ENCODE results near the gene PIH1D1. TPM values are rescaled to one million over a fixed set of nuclear protein-coding genes. Genes with fewer than 3 reads are reported as not detected.
A peak's percentile ranks its signal among the peaks of the same experiment; 100 is the strongest.

Gene PIH1D1
- total RNA-seq, 1 donor from 2014 or later: 56.4 TPM

DNA sequence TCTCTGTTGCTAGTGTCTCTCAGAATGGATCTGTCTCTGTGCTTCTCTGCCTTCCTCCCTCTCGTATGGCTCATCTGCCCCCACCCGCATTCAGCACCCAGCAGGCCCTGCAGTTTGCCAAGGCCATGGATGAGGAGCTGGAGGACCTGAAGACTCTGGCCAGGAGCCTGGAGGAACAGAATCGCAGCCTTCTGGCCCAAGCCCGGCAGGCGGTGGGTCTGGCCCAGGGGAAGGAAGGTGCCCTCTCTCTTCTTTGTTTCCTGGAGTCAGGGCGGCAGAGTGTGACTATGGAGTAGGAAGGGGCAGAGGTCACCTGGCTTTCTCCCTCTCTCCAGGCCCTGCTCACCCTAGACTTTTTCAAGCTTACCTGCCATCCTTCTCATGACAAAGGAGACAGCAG lies 52.7 kb downstream of the PIH1D1 start:
- H3K27me3 ChIP-seq (ENCODE audit: control insufficient read depth in 3 of 3, insufficient read depth in 3 of 3, low read length in 3 of 3): peaks cover 10 to 22% (median 20%) of the 10 kb centered on the region in 3 donors
- no peak overlapping the region for H3K9ac ChIP-seq (ENCODE audit: low read depth in 1 of 3, low read length in 3 of 3)
- no peaks in the 10 kb centered on the region for H3K4me1 ChIP-seq (ENCODE audit: control insufficient read depth in 3 of 3, insufficient read depth in 3 of 3, low read length in 3 of 3)
- no peaks in the 10 kb centered on the region for H3K36me3 ChIP-seq (ENCODE audit: control insufficient read depth in 3 of 3, insufficient read depth in 3 of 3, low read length in 3 of 3)
- H3K9me3 ChIP-seq (ENCODE audit: control insufficient read depth in 3 of 3, low read length in 3 of 3): no peaks in the 10 kb centered on the region
- H3K4me3 ChIP-seq (ENCODE audit: low read length in 3 of 3): no peak overlapping the region
- no peak overlapping the region for H3K27ac ChIP-seq (ENCODE audit: low read depth, low read length)

DNA sequence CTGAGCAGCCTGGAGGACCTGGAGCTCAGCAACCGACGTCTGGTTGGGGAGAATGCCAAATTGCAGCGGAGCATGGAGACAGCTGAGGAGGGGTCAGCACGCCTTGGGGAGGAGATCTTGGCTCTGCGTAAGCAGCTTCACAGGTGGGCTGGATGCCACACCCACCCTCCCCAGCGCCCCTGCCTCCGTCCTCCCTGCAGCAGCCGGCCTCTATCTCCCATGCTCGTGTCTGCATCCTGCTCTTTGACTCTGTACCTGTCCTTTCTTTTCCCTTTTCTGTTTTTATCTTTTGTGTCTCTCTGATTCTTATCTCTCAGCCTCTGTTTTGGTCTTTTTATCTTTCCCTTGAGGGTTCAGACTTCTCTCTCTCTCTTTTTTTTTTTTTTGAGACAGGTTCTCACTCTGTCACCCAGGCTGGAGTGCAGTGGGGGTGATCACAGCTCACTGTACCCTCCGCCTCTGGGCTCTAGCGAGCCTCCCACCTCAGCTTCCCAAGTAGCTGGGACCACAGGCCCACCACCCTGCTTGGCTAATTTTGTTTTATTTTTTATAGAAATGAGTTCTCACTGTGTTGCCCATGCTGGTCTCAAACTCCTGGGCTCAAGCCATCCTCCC lies 53.5 kb downstream of the PIH1D1 start:
- H3K9me3 ChIP-seq (ENCODE audit: control insufficient read depth in 3 of 3, low read length in 3 of 3): no peaks in the 10 kb centered on the region
- peaks cover 10 to 26% (median 24%) of the 10 kb centered on the region in 3 donors for H3K27me3 ChIP-seq (ENCODE audit: control insufficient read depth in 3 of 3, insufficient read depth in 3 of 3, low read length in 3 of 3)
- no peak overlapping the region for H3K9ac ChIP-seq (ENCODE audit: low read depth in 1 of 3, low read length in 3 of 3)
- H3K27ac ChIP-seq (ENCODE audit: low read depth, low read length): no peak overlapping the region
- no peaks in the 10 kb centered on the region for H3K4me1 ChIP-seq (ENCODE audit: control insufficient read depth in 3 of 3, insufficient read depth in 3 of 3, low read length in 3 of 3)
- no peaks in the 10 kb centered on the region for H3K36me3 ChIP-seq (ENCODE audit: control insufficient read depth in 3 of 3, insufficient read depth in 3 of 3, low read length in 3 of 3)
- H3K4me3 ChIP-seq (ENCODE audit: low read length in 3 of 3): no peak overlapping the region

DNA sequence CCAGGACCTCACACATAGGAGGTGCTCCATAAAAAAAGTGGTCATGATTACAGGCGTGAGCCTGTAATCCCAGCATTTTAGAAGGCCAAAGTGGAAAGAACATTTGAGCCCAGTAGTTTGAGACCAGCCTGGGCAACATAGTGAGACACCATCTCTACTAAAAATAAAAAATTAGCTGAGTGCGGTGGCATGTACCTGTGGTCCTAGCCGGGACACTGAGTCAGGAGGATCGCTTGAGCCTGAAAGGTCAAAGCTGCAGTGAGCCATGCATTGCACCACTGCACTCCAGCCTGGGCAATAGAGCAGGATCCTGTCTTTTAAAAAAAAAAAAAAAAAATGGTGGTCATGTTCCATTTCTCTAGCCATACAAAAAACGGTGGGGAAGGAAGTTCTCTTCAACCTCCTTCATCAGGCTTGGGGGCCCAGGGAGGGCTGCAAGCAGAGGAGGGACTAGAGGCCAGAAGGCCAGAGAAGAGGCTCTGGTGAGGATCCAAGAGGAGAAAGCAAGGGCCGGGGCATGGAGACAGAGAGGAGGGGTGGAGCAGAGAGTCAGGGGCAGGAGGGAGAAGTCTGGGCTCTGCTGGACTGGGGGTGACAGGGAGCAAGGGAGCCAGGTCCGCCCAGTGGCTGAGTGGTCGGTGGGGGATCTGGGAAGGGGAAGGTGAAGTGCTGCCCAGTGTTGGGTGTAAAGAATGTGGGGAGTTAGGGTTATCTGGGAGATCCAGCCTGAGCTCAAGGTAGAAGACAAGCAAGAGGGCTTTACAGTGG lies 54.7 kb downstream of the PIH1D1 start:
- no peaks in the 10 kb centered on the region for H3K4me1 ChIP-seq (ENCODE audit: control insufficient read depth in 3 of 3, insufficient read depth in 3 of 3, low read length in 3 of 3)
- no peak overlapping the region for H3K9ac ChIP-seq (ENCODE audit: low read depth in 1 of 3, low read length in 3 of 3)
- H3K4me3 ChIP-seq (ENCODE audit: low read length in 3 of 3): no peak overlapping the region
- H3K27me3 ChIP-seq (ENCODE audit: control insufficient read depth in 3 of 3, insufficient read depth in 3 of 3, low read length in 3 of 3): peaks cover 10 to 29% (median 28%) of the 10 kb centered on the region in 3 donors
- no peak overlapping the region for H3K27ac ChIP-seq (ENCODE audit: low read depth, low read length)
- no peaks in the 10 kb centered on the region for H3K9me3 ChIP-seq (ENCODE audit: control insufficient read depth in 3 of 3, low read length in 3 of 3)
- H3K36me3 ChIP-seq (ENCODE audit: control insufficient read depth in 3 of 3, insufficient read depth in 3 of 3, low read length in 3 of 3): no peaks in the 10 kb centered on the region

Small RNAs within 50 kb of the gene (small RNA-seq; reads per million reads assigned to genes)
- gene MIR150 (16.7 reads per million, percentile 93 among the genes with 10 or more reads in this experiment), gene SNORD32A (not detected), gene SNORD33 (not detected), gene SNORD34 (not detected), gene SNORD35A (not detected), gene SNORD35B (not detected)

Other genes with a start within 250 kb of the PIH1D1 start
- gene SLC6A16, start 126.6 kb downstream of the PIH1D1 start, total RNA-seq: not detected
- 7.8 TPM for gene CD37, start 116.4 kb downstream of the PIH1D1 start, total RNA-seq
- gene TEAD2, start 89.4 kb downstream of the PIH1D1 start, total RNA-seq: 31.3 TPM
- 0.52 TPM for gene DKKL1, start 87.9 kb downstream of the PIH1D1 start, total RNA-seq
- gene KASH5, start 63.6 kb downstream of the PIH1D1 start, total RNA-seq: not detected
- gene PTH2, start 28.4 kb downstream of the PIH1D1 start, total RNA-seq: not detected
- not detected for gene GFY, start 26.4 kb downstream of the PIH1D1 start, total RNA-seq
- gene SLC17A7, start 10.3 kb downstream of the PIH1D1 start, total RNA-seq: 1.0 TPM
- 20.9 TPM for gene ALDH16A1, start 1.4 kb upstream of the PIH1D1 start, total RNA-seq
- gene FLT3LG, start 22.4 kb upstream of the PIH1D1 start, total RNA-seq: 0.52 TPM
- gene RPL13A, start 35.8 kb upstream of the PIH1D1 start, total RNA-seq: 4,175 TPM
- 5,888 TPM for gene RPS11, start 44.6 kb upstream of the PIH1D1 start, total RNA-seq
- 114 TPM for gene FCGRT, start 60.8 kb upstream of the PIH1D1 start, total RNA-seq
- 48.5 TPM for gene RCN3, start 76.2 kb upstream of the PIH1D1 start, total RNA-seq
- gene NOSIP, start 128.7 kb upstream of the PIH1D1 start, total RNA-seq: 73.1 TPM
- not detected for gene PRRG2, start 129.5 kb upstream of the PIH1D1 start, total RNA-seq
- gene PRR12, start 139.4 kb upstream of the PIH1D1 start, total RNA-seq: 3.1 TPM
- 4.2 TPM for gene RRAS, start 188.3 kb upstream of the PIH1D1 start, total RNA-seq
- gene SCAF1, start 190.4 kb upstream of the PIH1D1 start, total RNA-seq: 8.4 TPM
- 31.3 TPM for gene IRF3, start 214.0 kb upstream of the PIH1D1 start, total RNA-seq
- 4.7 TPM for gene BCL2L12, start 214.1 kb upstream of the PIH1D1 start, total RNA-seq
- 362 TPM for gene PRMT1, start 225.5 kb upstream of the PIH1D1 start, total RNA-seq
- gene ADM5, start 237.8 kb upstream of the PIH1D1 start, total RNA-seq: 1.0 TPM
- gene CPT1C, start 239.3 kb upstream of the PIH1D1 start, total RNA-seq: 4.7 TPM